ENCODE results near the gene TNNC1. TPM values are rescaled to one million over a fixed set of nuclear protein-coding genes. Genes with fewer than 3 reads are reported as not detected.
A peak's percentile ranks its signal among the peaks of the same experiment; 100 is the strongest.

The TNNC1 gene
- 1 to 10 TPM; 5.3 to 6.6 TPM for total RNA-seq
- 1.7 TPM for polyA plus RNA-seq (2013, experiment 1 of 2)
- 25.4 TPM for polyA plus RNA-seq (2013, experiment 2 of 2)
- total RNA-seq, result 0.15 to 8.0 (median 1.9) reads per million in 172 experiments

DNA sequence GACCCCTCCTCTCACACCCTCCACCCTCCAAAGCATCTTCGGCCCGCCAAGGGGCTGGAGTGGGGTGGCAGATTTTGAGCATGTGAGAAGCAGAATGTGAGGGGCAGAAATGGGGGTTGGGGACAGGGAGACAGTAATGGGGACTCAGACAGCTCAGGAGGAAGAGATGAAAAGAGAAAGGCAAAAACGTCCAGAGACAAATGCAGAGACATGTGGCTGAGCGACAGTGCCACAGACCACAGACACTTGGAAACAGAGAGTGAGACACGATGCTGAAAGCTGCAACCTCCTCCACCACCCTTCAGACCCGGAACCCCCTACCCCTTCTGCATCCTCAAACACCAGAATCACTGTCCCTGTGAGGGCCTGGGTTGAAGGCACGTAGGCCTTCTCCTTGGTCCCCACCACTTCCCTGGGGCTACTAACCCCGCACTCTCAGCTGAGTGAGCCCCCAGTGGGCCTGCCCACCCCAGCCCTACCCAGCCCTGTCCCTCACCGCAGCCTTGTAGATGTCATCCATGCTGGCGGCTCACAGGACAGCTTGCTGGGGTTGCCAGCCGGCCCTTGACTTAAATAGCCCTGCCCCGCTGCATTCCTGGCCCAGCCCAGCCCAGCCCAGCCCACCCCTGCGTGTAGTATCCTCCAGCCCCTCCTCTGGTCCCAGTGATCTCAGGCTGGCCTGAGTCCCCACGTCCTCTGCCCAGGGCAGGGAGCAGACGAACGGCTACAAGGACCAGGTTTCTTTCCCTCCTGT is at the start of gene TNNC1:
TNNC1 (minus strand) TSS at position 546 of the 754 bp plus-strand sequence; CDS start at position 520, 26 bp downstream.
- Mint-ChIP-seq H3K36me3 (ENCODE audit: low read depth) (peaks cover 32% of the 10 kb centered on the region), H3K27ac (peak within 1 kb of the TSS; percentile 100), H3K4me3 (peak within 1 kb of the TSS; percentile 96), H3K9me3 (no peaks in the 10 kb centered on the region), H3K27me3 (no peaks in the 10 kb centered on the region), H3K4me1 (ENCODE audit: low read depth) (peaks cover 43% of the 10 kb centered on the region)
- POLR2A ChIA-PET, result interaction anchor here (1.6 to 2.0 kb wide), 2 partner anchors 41 to 397 kb away, joined by 4 to 5 read pairs; partner anchors contain the start of gene DUSP7
- no peaks in the 10 kb centered on the region for H3K9me3 ChIP-seq (ENCODE audit: control insufficient read depth in 1 of 2, insufficient read depth in 1 of 2, low read length in 2 of 2)
- TF ChIP-seq, protein P1, sequence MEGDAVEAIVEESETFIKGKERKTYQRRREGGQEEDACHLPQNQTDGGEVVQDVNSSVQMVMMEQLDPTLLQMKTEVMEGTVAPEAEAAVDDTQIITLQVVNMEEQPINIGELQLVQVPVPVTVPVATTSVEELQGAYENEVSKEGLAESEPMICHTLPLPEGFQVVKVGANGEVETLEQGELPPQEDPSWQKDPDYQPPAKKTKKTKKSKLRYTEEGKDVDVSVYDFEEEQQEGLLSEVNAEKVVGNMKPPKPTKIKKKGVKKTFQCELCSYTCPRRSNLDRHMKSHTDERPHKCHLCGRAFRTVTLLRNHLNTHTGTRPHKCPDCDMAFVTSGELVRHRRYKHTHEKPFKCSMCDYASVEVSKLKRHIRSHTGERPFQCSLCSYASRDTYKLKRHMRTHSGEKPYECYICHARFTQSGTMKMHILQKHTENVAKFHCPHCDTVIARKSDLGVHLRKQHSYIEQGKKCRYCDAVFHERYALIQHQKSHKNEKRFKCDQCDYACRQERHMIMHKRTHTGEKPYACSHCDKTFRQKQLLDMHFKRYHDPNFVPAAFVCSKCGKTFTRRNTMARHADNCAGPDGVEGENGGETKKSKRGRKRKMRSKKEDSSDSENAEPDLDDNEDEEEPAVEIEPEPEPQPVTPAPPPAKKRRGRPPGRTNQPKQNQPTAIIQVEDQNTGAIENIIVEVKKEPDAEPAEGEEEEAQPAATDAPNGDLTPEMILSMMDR (IDR thresholded peaks at IDR 0.05), result no peak
- peaks cover 44% of the 10 kb centered on the region for H3K4me1 ChIP-seq (ENCODE audit: insufficient read depth, low read length)
- no peak for DNase-seq
- CTCF ChIA-PET, result interaction anchor here (1.0 to 1.1 kb wide), 2 partner anchors 8 to 41 kb away, joined by 3 read pairs; partner anchors contain the start of gene SEMA3G
- peak within 1 kb of the TSS; percentile 97 for H3K4me3 ChIP-seq (ENCODE audit: low read length)
- no peak for ATAC-seq (ENCODE audit: poor library complexity)
- H3K27me3 ChIP-seq (ENCODE audit: control insufficient read depth in 1 of 2, insufficient read depth in 2 of 2, low read length in 2 of 2), result no peaks in the 10 kb centered on the region
- intact Hi-C loops (cut with DNase I, micrococcal nuclease), result loop anchor here in 1 of 2 experiments (2.0 kb wide), 1 partner anchor 41 kb away; no protein-coding TSS in a partner anchor
- H3K36me3 ChIP-seq (ENCODE audit: insufficient read depth, low read length), result peaks cover 10% of the 10 kb centered on the region
- H3K27ac ChIP-seq (ENCODE audit: low read depth in 1 of 2, low read length in 2 of 2), result peak within 1 kb of the TSS; percentile 81 to 85

DNA sequence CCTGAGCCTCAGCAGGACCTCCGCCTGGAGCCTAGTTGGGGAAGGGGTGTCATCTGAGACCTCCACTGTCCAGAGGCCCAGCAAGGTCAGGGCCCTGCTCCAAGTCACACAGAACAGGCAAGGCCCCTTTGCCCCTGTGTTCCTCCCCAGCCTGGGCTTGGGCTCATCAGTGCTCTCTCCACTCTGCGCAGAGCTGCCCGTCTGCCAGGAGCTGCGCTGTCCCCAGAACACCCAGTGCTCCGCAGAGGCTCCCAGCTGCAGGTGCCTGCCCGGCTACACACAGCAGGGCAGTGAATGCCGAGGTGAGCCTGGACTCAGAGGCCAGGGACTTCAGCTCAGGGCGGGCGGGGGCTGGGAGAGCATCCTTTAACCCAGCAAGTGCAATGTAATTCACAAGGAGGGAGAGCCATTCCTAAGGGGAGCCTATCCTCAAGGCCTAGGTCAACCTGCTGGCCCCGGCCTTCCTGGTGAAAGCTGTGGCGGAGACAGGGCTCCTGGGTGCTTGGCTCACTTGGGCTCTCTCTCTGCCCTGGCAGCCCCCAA is 49.0 kb upstream of the TNNC1 start:
- POLR2A ChIA-PET, result no interaction called here
- CTCF ChIA-PET, result no interaction called here
- H3K4me3 Mint-ChIP-seq, result no peak overlapping the region

DNA sequence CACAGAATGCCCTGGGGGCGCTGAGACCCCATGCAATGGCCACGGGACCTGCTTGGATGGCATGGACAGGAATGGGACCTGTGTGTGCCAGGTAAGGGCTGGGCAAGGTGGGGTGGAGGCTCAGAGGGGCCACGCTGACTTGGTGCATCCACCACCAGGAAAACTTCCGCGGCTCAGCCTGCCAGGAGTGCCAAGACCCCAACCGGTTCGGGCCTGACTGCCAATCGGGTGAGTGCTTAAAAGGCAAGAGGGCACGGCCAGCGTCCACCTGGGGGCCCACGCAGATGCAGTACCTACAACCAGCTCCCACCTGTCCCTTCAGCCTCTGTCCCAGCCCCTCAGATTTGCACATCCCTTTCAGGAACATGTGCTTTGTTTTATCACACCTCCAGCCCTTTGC is 48.2 kb upstream of the TNNC1 start:
- Histone ChIP-seq H3K27me3 (ENCODE audit: control insufficient read depth in 1 of 2, insufficient read depth in 2 of 2, low read length in 2 of 2) (no peaks in the 10 kb centered on the region), H3K9me3 (ENCODE audit: control insufficient read depth in 1 of 2, insufficient read depth in 1 of 2, low read length in 2 of 2) (no peaks in the 10 kb centered on the region), H3K36me3 (ENCODE audit: insufficient read depth, low read length) (no peaks in the 10 kb centered on the region), H3K27ac (ENCODE audit: low read depth in 1 of 2, low read length in 2 of 2) (no peak overlapping the region), H3K4me3 (ENCODE audit: low read length) (no peak overlapping the region), H3K4me1 (ENCODE audit: insufficient read depth, low read length) (peaks cover 8% of the 10 kb centered on the region)
- POLR2A ChIA-PET, result no interaction called here
- intact Hi-C loops (cut with DNase I, micrococcal nuclease), result no loop called here
- H3K4me1 Mint-ChIP-seq (ENCODE audit: low read depth), result no peaks in the 10 kb centered on the region
- DNase-seq, result no peak
- no peaks in the 10 kb centered on the region for H3K36me3 Mint-ChIP-seq (ENCODE audit: low read depth)
- CTCF ChIA-PET, result no interaction called here
- no peaks in the 10 kb centered on the region for H3K27me3 Mint-ChIP-seq
- no peak for ATAC-seq (ENCODE audit: poor library complexity)
- no peak overlapping the region for H3K27ac Mint-ChIP-seq
- TF ChIP-seq, protein P1 (IDR thresholded peaks at IDR 0.05), result no peak
- no peaks in the 10 kb centered on the region for H3K9me3 Mint-ChIP-seq
- no peak overlapping the region for H3K4me3 Mint-ChIP-seq

More for the DNA sequence above, 49.0 kb upstream of the TNNC1 start:
- H3K9me3 Mint-ChIP-seq, result no peaks in the 10 kb centered on the region
- H3K4me1 Mint-ChIP-seq (ENCODE audit: low read depth), result no peaks in the 10 kb centered on the region
- H3K36me3 Mint-ChIP-seq (ENCODE audit: low read depth), result no peaks in the 10 kb centered on the region
- H3K9me3 ChIP-seq (ENCODE audit: control insufficient read depth in 1 of 2, insufficient read depth in 1 of 2, low read length in 2 of 2), result no peaks in the 10 kb centered on the region
- no peaks in the 10 kb centered on the region for H3K27me3 Mint-ChIP-seq
- no peak overlapping the region for H3K4me3 ChIP-seq (ENCODE audit: low read length)
- H3K27me3 ChIP-seq (ENCODE audit: control insufficient read depth in 1 of 2, insufficient read depth in 2 of 2, low read length in 2 of 2), result no peaks in the 10 kb centered on the region
- no peak for ATAC-seq (ENCODE audit: poor library complexity)
- H3K4me1 ChIP-seq (ENCODE audit: insufficient read depth, low read length), result peaks cover 5% of the 10 kb centered on the region
- intact Hi-C loops (cut with DNase I, micrococcal nuclease), result no loop called here
- H3K27ac Mint-ChIP-seq, result no peak overlapping the region
- no peaks in the 10 kb centered on the region for H3K36me3 ChIP-seq (ENCODE audit: insufficient read depth, low read length)
- no peak for DNase-seq
- H3K27ac ChIP-seq (ENCODE audit: low read depth in 1 of 2, low read length in 2 of 2), result no peak overlapping the region
- TF ChIP-seq, protein P1 (IDR thresholded peaks at IDR 0.05), result no peak

Measured in CD4-positive, alpha-beta T cell (primary cell).